CD8-positive, alpha-beta memory T cell (primary cell): Measurements from ENCODE around the gene UBE2G1. TPM values are rescaled to one million over a fixed set of nuclear protein-coding genes. Genes with fewer than 3 reads are reported as not detected.

Source experiments
- CTCF ChIA-PET: fragments of 350-600 bp; sonication (Branson Sonifier 250); formaldehyde crosslinking; loops from one replicate; lab custom pipeline; 2021; ENCODE audit warnings: antibody characterized with exemption; lab: Charles Lee
- POLR2A ChIA-PET: fragments of 350-600 bp; sonication (Branson Sonifier 250); formaldehyde crosslinking; loops from one replicate; lab custom pipeline; 2021; ENCODE audit warnings: antibody characterized with exemption; lab: Charles Lee
- DNase-seq, 5 donors: peaks; one replicate each; pipeline versions ENCODE4 v3.0.0 to v3.0.0-alpha.2; 2020 to 2022; ENCODE audit warnings: mixed read lengths in 1 of 5
- H3K27ac ChIP-seq: one replicate; pipeline ENCODE4 v1.7.0; 2013; ENCODE audit warnings: low read depth, mild to moderate bottlenecking, low read length, moderate library complexity
- H3K27me3 ChIP-seq: 2 replicates; pipeline ENCODE4 v1.7.0; 2013; ENCODE audit warnings: low read length, mild to moderate bottlenecking; ENCODE audit not compliant: insufficient read depth, poor library complexity, severe bottlenecking
- H3K36me3 ChIP-seq: 2 replicates; pipeline ENCODE4 v1.7.0; 2013; ENCODE audit warnings: mild to moderate bottlenecking, low read length, moderate library complexity; ENCODE audit not compliant: insufficient read depth
- H3K4me1 ChIP-seq: 2 replicates; pipeline ENCODE4 v1.7.0; 2013; ENCODE audit warnings: mild to moderate bottlenecking, low read length, moderate library complexity; ENCODE audit not compliant: insufficient read depth
- H3K4me3 ChIP-seq: 2 replicates; pipeline ENCODE4 v1.7.0; 2013; ENCODE audit warnings: mild to moderate bottlenecking, low read length
- H3K9me3 ChIP-seq: 2 replicates; pipeline ENCODE4 v1.7.0; 2013; ENCODE audit warnings: mild to moderate bottlenecking, low read length
- H3K27ac Mint-ChIP-seq, 8 donors: one replicate each; pipeline ENCODE4 v1.8.0; 2020 to 2021; ENCODE audit warnings: mixed read lengths in 8 of 8, mild to moderate bottlenecking in 6 of 8, inconsistent platforms in 3 of 8, moderate library complexity in 3 of 8
- H3K27me3 Mint-ChIP-seq, 2 donors: one replicate each; pipeline ENCODE4 v1.8.0; 2020 to 2021; ENCODE audit warnings: mixed read lengths in 2 of 2, mild to moderate bottlenecking in 1 of 2, moderate library complexity in 1 of 2
- H3K36me3 Mint-ChIP-seq, 3 donors: one replicate each; pipeline ENCODE4 v1.8.0; 2020 to 2021; ENCODE audit warnings: mixed read lengths in 3 of 3, inconsistent platforms in 1 of 3, mild to moderate bottlenecking in 1 of 3
- H3K4me1 Mint-ChIP-seq, 3 donors: one replicate each; pipeline ENCODE4 v1.8.0; 2020 to 2021; ENCODE audit warnings: mixed read lengths in 3 of 3, inconsistent platforms in 1 of 3, mild to moderate bottlenecking in 1 of 3
- H3K4me3 Mint-ChIP-seq, 7 donors: one replicate each; pipeline ENCODE4 v1.8.0; 2020 to 2021; ENCODE audit warnings: mixed read lengths in 7 of 7, mild to moderate bottlenecking in 6 of 7, moderate library complexity in 4 of 7, inconsistent platforms in 2 of 7
- H3K9me3 Mint-ChIP-seq, 5 donors: one replicate each; pipeline ENCODE4 v1.8.0; 2020 to 2022; ENCODE audit warnings: mixed read lengths in 5 of 5, mild to moderate bottlenecking in 3 of 5, moderate library complexity in 2 of 5, inconsistent platforms in 1 of 5
- polyA plus RNA-seq: library from polyadenylated mRNA; unstranded; fragments of 300-500 nt; fragmentation: Illumina TruSeq; gene quantifications from one replicate; pipeline ENCODE4 v1.2.3, GENCODE V29; 2021
- total RNA-seq, 2 experiments: library from RNA; stranded (reverse); gene quantifications; one replicate each; pipeline ENCODE4 v1.2.3, GENCODE V29; 2021

UBE2G1 gene
- total and polyA plus RNA-seq, 3 experiments from 2014 or later = 54.9 to 68.0 (median 66.6) TPM

GRCh38 chr17:4405699-4406098 lies 39.2 kb upstream of the UBE2G1 start:
- H3K4me1 Mint-ChIP-seq = peaks cover 0 to 2% (median 0%) of the 10 kb centered on the region in 3 donors
- ChIA-PET POLR2A (no interaction called here), CTCF (no interaction called here)

GRCh38 chr17:4405038-4405669 lies 38.7 kb upstream of the UBE2G1 start:
- ChIA-PET POLR2A (no interaction called here), CTCF (interaction anchor here (1.1 kb wide), 1 partner anchor 205 kb away, joined by 4 read pairs; no protein-coding TSS in a partner anchor)
- no peaks in the 10 kb centered on the region for H3K36me3 ChIP-seq
- no peak overlapping the region for H3K4me3 ChIP-seq
- H3K9me3 ChIP-seq = no peaks in the 10 kb centered on the region
- Mint-ChIP-seq H3K27me3 (peaks cover 0 to 1% of the 10 kb centered on the region in 2 donors), H3K9me3 (no peaks in the 10 kb centered on the region), H3K4me3 (no peak overlapping the region), H3K4me1 (peaks cover 0 to 2% (median 0%) of the 10 kb centered on the region in 3 donors), H3K27ac (peak overlapping the region in 1 of 8 donors; percentile 3), H3K36me3 (peaks cover 0 to 4% (median 0%) of the 10 kb centered on the region in 3 donors)
- no peak for DNase-seq
- H3K4me1 ChIP-seq = no peaks in the 10 kb centered on the region
- H3K27me3 ChIP-seq = no peaks in the 10 kb centered on the region
- no peak overlapping the region for H3K27ac ChIP-seq

More at GRCh38 chr17:4405699-4406098, 39.2 kb upstream of the UBE2G1 start:
- Mint-ChIP-seq H3K9me3 (no peaks in the 10 kb centered on the region), H3K27me3 (peaks cover 0 to 1% of the 10 kb centered on the region in 2 donors), H3K27ac (no peak overlapping the region), H3K36me3 (peaks cover 0 to 4% (median 0%) of the 10 kb centered on the region in 3 donors), H3K4me3 (no peak overlapping the region)
- no peaks in the 10 kb centered on the region for H3K27me3 ChIP-seq
- no peaks in the 10 kb centered on the region for H3K4me1 ChIP-seq
- no peak for DNase-seq
- H3K4me3 ChIP-seq = no peak overlapping the region
- H3K9me3 ChIP-seq = no peaks in the 10 kb centered on the region
- no peaks in the 10 kb centered on the region for H3K36me3 ChIP-seq
- H3K27ac ChIP-seq = no peak overlapping the region

- no peaks in the 10 kb centered on the region for H3K4me1 ChIP-seq
- H3K9me3 ChIP-seq = no peaks in the 10 kb centered on the region
- Mint-ChIP-seq H3K27me3 (no peaks in the 10 kb centered on the region), H3K4me3 (no peak overlapping the region), H3K9me3 (no peaks in the 10 kb centered on the region), H3K4me1 (peaks cover 9 to 12% (median 9%) of the 10 kb centered on the region in 3 donors), H3K36me3 (peaks cover 0 to 4% (median 0%) of the 10 kb centered on the region in 3 donors), H3K27ac (no peak overlapping the region)
- CTCF ChIA-PET = no interaction called here
- POLR2A ChIA-PET = no interaction called here
- H3K27ac ChIP-seq = no peak overlapping the region
- no peaks in the 10 kb centered on the region for H3K27me3 ChIP-seq
- no peak overlapping the region for H3K4me3 ChIP-seq
- no peak for DNase-seq
- H3K36me3 ChIP-seq = no peaks in the 10 kb centered on the region
Measured at GRCh38 chr17:4397840-4398239, 31.4 kb upstream of the UBE2G1 start.

GRCh38 chr17:4395111-4395478 lies 28.6 kb upstream of the UBE2G1 start:
- no peaks in the 10 kb centered on the region for H3K27me3 Mint-ChIP-seq
- Histone ChIP-seq H3K9me3 (no peaks in the 10 kb centered on the region), H3K36me3 (no peaks in the 10 kb centered on the region), H3K4me3 (no peak overlapping the region), H3K27ac (no peak overlapping the region), H3K4me1 (no peaks in the 10 kb centered on the region), H3K27me3 (no peaks in the 10 kb centered on the region)
- H3K9me3 Mint-ChIP-seq = no peaks in the 10 kb centered on the region
- peaks cover 9 to 12% (median 9%) of the 10 kb centered on the region in 3 donors for H3K4me1 Mint-ChIP-seq
- no peaks in the 10 kb centered on the region for H3K36me3 Mint-ChIP-seq
- no peak for DNase-seq
- no peak overlapping the region for H3K4me3 Mint-ChIP-seq
- POLR2A ChIA-PET = no interaction called here
- CTCF ChIA-PET = interaction anchor here (1.5 kb wide), 1 partner anchor 16 kb away, joined by 3 read pairs; no protein-coding TSS in a partner anchor
- H3K27ac Mint-ChIP-seq = no peak overlapping the region

GRCh38 chr17:4394208-4395110 lies 28.0 kb upstream of the UBE2G1 start:
- no peaks in the 10 kb centered on the region for H3K27me3 Mint-ChIP-seq
- Histone ChIP-seq H3K27me3 (no peaks in the 10 kb centered on the region), H3K4me1 (no peaks in the 10 kb centered on the region), H3K9me3 (no peaks in the 10 kb centered on the region), H3K27ac (no peak overlapping the region), H3K4me3 (no peak overlapping the region), H3K36me3 (no peaks in the 10 kb centered on the region)
- no peak for DNase-seq
- H3K4me3 Mint-ChIP-seq = no peak overlapping the region
- no peaks in the 10 kb centered on the region for H3K9me3 Mint-ChIP-seq
- CTCF ChIA-PET = interaction anchor here (1.1 to 1.5 kb wide), 2 partner anchors 9 to 15 kb away, joined by 3 to 5 read pairs; no protein-coding TSS in a partner anchor
- H3K4me1 Mint-ChIP-seq = peaks cover 9 to 12% (median 9%) of the 10 kb centered on the region in 3 donors
- H3K27ac Mint-ChIP-seq = peak overlapping the region in 1 of 8 donors; percentile 75
- no peaks in the 10 kb centered on the region for H3K36me3 Mint-ChIP-seq
- POLR2A ChIA-PET = no interaction called here

- H3K4me3 ChIP-seq = no peak overlapping the region
- Mint-ChIP-seq H3K36me3 (no peaks in the 10 kb centered on the region), H3K9me3 (no peaks in the 10 kb centered on the region), H3K4me3 (no peak overlapping the region), H3K4me1 (peaks cover 9 to 12% (median 9%) of the 10 kb centered on the region in 3 donors), H3K27me3 (no peaks in the 10 kb centered on the region), H3K27ac (no peak overlapping the region)
- H3K27me3 ChIP-seq = no peaks in the 10 kb centered on the region
- H3K27ac ChIP-seq = no peak overlapping the region
- ChIA-PET POLR2A (no interaction called here), CTCF (interaction anchor here (1.1 to 1.5 kb wide), 2 partner anchors 10 to 14 kb away, joined by 3 to 5 read pairs; no protein-coding TSS in a partner anchor)
- no peaks in the 10 kb centered on the region for H3K9me3 ChIP-seq
- DNase-seq = no peak
- H3K4me1 ChIP-seq = no peaks in the 10 kb centered on the region
- H3K36me3 ChIP-seq = no peaks in the 10 kb centered on the region
Measured at GRCh38 chr17:4393806-4394205, 27.3 kb upstream of the UBE2G1 start.

GRCh38 chr17:4389079-4389478 lies 22.6 kb upstream of the UBE2G1 start:
- ChIA-PET POLR2A (interaction anchor here (0.6 kb wide), 1 partner anchor 47 kb away, joined by 5 read pairs; no protein-coding TSS in a partner anchor), CTCF (interaction anchor here (1.4 to 1.5 kb wide), 2 partner anchors 10 to 189 kb away, joined by 4 to 5 read pairs; no protein-coding TSS in a partner anchor)
- H3K4me1 ChIP-seq = no peaks in the 10 kb centered on the region
- no peak overlapping the region for H3K4me3 ChIP-seq
- no peaks in the 10 kb centered on the region for H3K27me3 ChIP-seq
- H3K36me3 ChIP-seq = no peaks in the 10 kb centered on the region
- Mint-ChIP-seq H3K27me3 (no peaks in the 10 kb centered on the region), H3K4me1 (no peaks in the 10 kb centered on the region), H3K9me3 (no peaks in the 10 kb centered on the region), H3K36me3 (no peaks in the 10 kb centered on the region), H3K4me3 (no peak overlapping the region), H3K27ac (peak overlapping the region in 1 of 8 donors; percentile 29)
- H3K27ac ChIP-seq = no peak overlapping the region
- DNase-seq = no peak
- no peaks in the 10 kb centered on the region for H3K9me3 ChIP-seq

- ChIA-PET CTCF (no interaction called here), POLR2A (no interaction called here)
- H3K36me3 ChIP-seq = no peaks in the 10 kb centered on the region
- H3K9me3 ChIP-seq = no peaks in the 10 kb centered on the region
- H3K27me3 ChIP-seq = no peaks in the 10 kb centered on the region
- no peaks in the 10 kb centered on the region for H3K9me3 Mint-ChIP-seq
- H3K4me1 ChIP-seq = no peaks in the 10 kb centered on the region
- H3K27ac ChIP-seq = no peak overlapping the region
- H3K4me1 Mint-ChIP-seq = no peaks in the 10 kb centered on the region
- H3K4me3 Mint-ChIP-seq = no peak overlapping the region
- H3K27me3 Mint-ChIP-seq = no peaks in the 10 kb centered on the region
- H3K27ac Mint-ChIP-seq = no peak overlapping the region
- H3K36me3 Mint-ChIP-seq = no peaks in the 10 kb centered on the region
- no peak for DNase-seq
- H3K4me3 ChIP-seq = no peak overlapping the region
Measured at GRCh38 chr17:4387137-4387536, 20.7 kb upstream of the UBE2G1 start.
